RWPE2 (cell line): Measurements from ENCODE around the gene NOL4L.

ENCODE experiments used
- ATAC-seq: fragments of 200-7000 bp; cut with Tn5 transposase; 3 replicates; pipeline ENCODE4 v1.9.1; 2021; ENCODE audit warnings: low read depth
- DNase-seq: peaks from one replicate; pipeline ENCODE4 v3.0.0-alpha.2; 2020; ENCODE audit warnings: low spot score
- H3K27ac ChIP-seq: fragments of 450-650 bp; 2 replicates; pipeline ENCODE4 v1.5.1; 2017; ENCODE audit warnings: mild to moderate bottlenecking; ENCODE audit not compliant: poor library complexity, severe bottlenecking
- H3K27me3 ChIP-seq: fragments of 250-450 bp; sonication (Bioruptor Pico); 2 replicates; pipeline ENCODE4 v1.5.1; 2021; ENCODE audit warnings: mild to moderate bottlenecking, moderate library complexity; ENCODE audit not compliant: insufficient read depth, poor library complexity, severe bottlenecking
- H3K36me3 ChIP-seq: fragments of 250-450 bp; sonication (Bioruptor Pico); 2 replicates; pipeline ENCODE4 v1.5.1; 2020; ENCODE audit warnings: low read depth, mild to moderate bottlenecking, moderate library complexity
- H3K4me1 ChIP-seq: fragments of 250-450 bp; sonication (Bioruptor Pico); 2 replicates; pipeline ENCODE4 v1.5.1; 2021; ENCODE audit warnings: mild to moderate bottlenecking, moderate library complexity; ENCODE audit not compliant: insufficient read depth, poor library complexity, severe bottlenecking
- H3K4me3 ChIP-seq: fragments of 250-450 bp; sonication (Bioruptor Pico); 2 replicates; pipeline ENCODE4 v1.5.1; 2021; ENCODE audit warnings: mild to moderate bottlenecking, moderate library complexity; ENCODE audit not compliant: severe bottlenecking
- H3K9me3 ChIP-seq: fragments of 250-450 bp; sonication (Bioruptor Pico); 2 replicates; pipeline ENCODE4 v1.5.1; 2021; ENCODE audit warnings: mild to moderate bottlenecking, moderate library complexity; ENCODE audit not compliant: severe bottlenecking
- TF ChIP-seq, protein P1 (sequence below): fragments of 450-650 bp; IDR thresholded peaks from one replicate; pipeline ENCODE4 v1.5.1; 2017; ENCODE audit warnings: mild to moderate bottlenecking, moderate library complexity; ENCODE audit not compliant: poor library complexity, severe bottlenecking

The NOL4L gene

GRCh38 chr20:32464401-32465091, 120.6 kb downstream of the NOL4L start:
- no peaks in the 10 kb centered on the region for H3K27me3 ChIP-seq
- TF ChIP-seq, protein P1, sequence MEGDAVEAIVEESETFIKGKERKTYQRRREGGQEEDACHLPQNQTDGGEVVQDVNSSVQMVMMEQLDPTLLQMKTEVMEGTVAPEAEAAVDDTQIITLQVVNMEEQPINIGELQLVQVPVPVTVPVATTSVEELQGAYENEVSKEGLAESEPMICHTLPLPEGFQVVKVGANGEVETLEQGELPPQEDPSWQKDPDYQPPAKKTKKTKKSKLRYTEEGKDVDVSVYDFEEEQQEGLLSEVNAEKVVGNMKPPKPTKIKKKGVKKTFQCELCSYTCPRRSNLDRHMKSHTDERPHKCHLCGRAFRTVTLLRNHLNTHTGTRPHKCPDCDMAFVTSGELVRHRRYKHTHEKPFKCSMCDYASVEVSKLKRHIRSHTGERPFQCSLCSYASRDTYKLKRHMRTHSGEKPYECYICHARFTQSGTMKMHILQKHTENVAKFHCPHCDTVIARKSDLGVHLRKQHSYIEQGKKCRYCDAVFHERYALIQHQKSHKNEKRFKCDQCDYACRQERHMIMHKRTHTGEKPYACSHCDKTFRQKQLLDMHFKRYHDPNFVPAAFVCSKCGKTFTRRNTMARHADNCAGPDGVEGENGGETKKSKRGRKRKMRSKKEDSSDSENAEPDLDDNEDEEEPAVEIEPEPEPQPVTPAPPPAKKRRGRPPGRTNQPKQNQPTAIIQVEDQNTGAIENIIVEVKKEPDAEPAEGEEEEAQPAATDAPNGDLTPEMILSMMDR = no peak
- no peaks in the 10 kb centered on the region for H3K9me3 ChIP-seq
- ATAC-seq (no peak), DNase-seq (peak; percentile 81)
- H3K4me3 ChIP-seq = no peak overlapping the region
- H3K27ac ChIP-seq = no peak overlapping the region
- no peaks in the 10 kb centered on the region for H3K36me3 ChIP-seq
- no peaks in the 10 kb centered on the region for H3K4me1 ChIP-seq

DNA sequence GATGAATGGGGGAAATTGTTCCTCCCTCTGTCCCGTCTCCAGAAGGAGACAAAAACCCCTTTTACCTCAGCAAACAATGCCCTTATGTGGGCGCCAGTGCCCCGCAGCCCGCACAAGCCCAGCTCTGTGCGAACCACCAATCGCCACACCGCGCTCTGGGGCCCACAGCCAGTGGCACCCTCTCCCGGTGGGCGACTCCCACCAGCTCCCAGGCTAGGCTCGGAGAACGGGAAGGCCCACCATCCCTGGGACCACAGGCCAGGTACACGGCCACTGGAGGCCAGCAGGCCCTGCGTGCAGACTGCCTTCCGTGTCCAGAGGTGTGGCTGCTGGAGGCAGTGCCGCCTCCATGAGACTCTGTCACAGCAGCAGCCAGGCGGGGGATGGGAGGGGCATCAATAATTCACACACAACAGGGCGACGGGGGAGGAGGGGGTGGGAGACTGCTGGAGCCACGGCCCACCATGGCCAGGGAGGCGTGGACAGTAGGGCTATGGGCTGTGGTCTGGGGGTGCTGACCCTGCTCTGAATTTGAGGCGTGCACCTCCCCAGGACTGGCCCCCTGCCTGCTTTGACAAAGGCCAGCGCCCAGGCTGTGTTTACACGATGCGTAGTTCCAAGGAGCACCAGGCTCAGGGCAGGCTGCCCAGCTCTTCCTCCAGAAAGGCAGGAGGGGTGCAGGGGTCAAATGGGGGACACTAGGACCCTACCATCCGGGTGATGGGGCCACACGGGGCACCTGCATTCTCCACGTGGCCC, 121.3 kb downstream of the NOL4L start:
- H3K9me3 ChIP-seq = no peaks in the 10 kb centered on the region
- no peak overlapping the region for H3K4me3 ChIP-seq
- no peaks in the 10 kb centered on the region for H3K36me3 ChIP-seq
- H3K4me1 ChIP-seq = no peaks in the 10 kb centered on the region
- ATAC-seq (no peak), DNase-seq (peak; percentile 86)
- H3K27me3 ChIP-seq = no peaks in the 10 kb centered on the region
- TF ChIP-seq, protein P1 = no peak
- no peak overlapping the region for H3K27ac ChIP-seq

DNA sequence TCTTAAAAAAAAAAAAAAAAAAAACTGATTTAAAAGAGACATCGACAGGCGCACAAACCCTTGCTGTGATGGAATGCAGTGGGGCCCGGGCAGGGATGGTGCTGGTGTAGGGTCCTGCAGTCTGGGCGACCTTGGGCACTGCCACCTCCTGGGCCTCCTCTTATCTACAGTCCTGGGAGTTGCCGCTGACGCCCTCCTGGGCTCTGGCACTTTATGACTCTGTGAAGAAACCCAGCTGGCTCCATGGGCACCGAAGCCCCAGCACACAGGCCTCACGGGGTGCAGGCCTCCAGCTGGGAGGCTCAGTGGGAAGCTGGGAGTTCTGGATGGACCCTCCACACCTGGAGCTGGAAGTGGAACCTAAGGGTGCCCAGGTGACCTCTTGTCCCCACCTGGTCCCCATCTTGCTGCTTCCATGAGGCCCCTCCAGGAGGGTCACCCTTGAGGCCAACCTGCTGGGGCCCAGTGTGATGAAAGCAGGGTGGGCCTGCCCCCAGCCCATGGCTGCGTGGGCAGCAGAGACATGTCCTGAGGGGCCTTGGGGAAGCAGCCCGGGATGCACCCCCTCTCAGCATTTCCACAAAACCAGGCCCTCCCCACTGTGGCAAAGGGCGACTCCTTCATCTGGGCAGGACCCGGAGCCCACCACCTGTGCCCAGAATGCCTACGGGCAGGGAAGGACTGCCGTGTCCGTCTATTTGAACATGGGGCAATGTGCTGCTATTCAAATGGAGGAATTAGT, 122.1 kb downstream of the NOL4L start:
- TF ChIP-seq, protein P1 = no peak
- Histone ChIP-seq H3K36me3 (no peaks in the 10 kb centered on the region), H3K9me3 (no peaks in the 10 kb centered on the region), H3K4me3 (no peak overlapping the region), H3K4me1 (no peaks in the 10 kb centered on the region), H3K27me3 (no peaks in the 10 kb centered on the region), H3K27ac (no peak overlapping the region)
- ATAC-seq (no peak), DNase-seq (peak; percentile 80)

DNA sequence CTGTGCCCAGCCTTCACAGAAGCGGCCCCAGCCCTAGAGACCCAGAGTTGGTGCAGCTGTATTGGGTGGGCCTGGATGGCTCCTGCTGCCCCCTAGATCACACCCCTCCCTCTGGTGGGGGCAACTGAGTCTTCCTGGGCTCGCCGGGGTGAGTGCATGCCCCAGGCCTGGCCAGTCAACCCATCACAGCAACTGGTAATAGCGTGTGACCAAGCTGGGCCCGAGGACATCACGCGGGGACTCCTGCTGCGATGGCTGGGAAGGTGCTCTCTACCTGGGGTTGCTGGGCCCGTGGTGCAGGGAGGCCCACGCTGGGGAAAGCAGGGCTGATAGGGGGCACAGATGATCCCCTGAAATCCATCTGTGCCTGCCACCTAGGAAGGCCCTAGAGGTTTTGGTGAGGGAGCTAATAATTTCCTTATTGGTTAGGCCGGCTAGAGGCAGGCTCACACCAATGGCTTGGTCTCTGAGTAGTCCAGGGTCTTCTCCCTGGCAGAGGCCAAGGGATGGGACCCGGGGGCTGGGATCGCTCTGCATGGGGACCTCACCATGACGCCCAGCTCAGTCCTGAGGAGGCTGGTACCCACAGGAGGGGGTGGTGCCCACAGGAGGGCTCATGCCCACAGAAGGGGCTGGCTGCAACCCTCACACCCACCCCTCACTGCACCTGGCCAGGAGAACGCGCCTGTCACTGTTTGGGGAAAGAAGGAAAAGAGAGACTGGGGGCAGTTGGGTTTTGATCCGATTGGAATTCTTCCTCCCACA, 123.1 kb downstream of the NOL4L start:
- ATAC-seq (no peak), DNase-seq (peak; percentile 85)
- Histone ChIP-seq H3K4me1 (no peaks in the 10 kb centered on the region), H3K9me3 (no peaks in the 10 kb centered on the region), H3K27me3 (no peaks in the 10 kb centered on the region), H3K36me3 (no peaks in the 10 kb centered on the region), H3K4me3 (no peak overlapping the region), H3K27ac (no peak overlapping the region)
- TF ChIP-seq, protein P1 = no peak
